ENCODE measurements around the gene KCTD1.

GRCh38 chr18:26574958-26575864 lies 26.9 kb upstream of the KCTD1 start:
- no peak for TF ChIP-seq FOXA1 (IDR thresholded peaks at IDR 0.05)
- TF ChIP-seq TARDBP (IDR thresholded peaks at IDR 0.05), result no peak
- no peak for TF ChIP-seq BHLHE40 (IDR thresholded peaks at IDR 0.05; ENCODE audit: borderline replicate concordance)
- no peak for TF ChIP-seq FOXK2 (IDR thresholded peaks at IDR 0.05)
- no peak for TF ChIP-seq ELF4 (IDR thresholded peaks at IDR 0.05)
- no peak for TF ChIP-seq PKNOX1 (IDR thresholded peaks at IDR 0.05)
- no peak for TF ChIP-seq CTBP1 (IDR thresholded peaks at IDR 0.05; ENCODE audit: borderline replicate concordance)
- no peak for TF ChIP-seq ZNF384 (IDR thresholded peaks at IDR 0.05)
- TF ChIP-seq FOXM1 (IDR thresholded peaks at IDR 0.05; ENCODE audit: borderline replicate concordance), result no peak
- TF ChIP-seq SUZ12 (IDR thresholded peaks at IDR 0.05), result no peak
- no peak for TF ChIP-seq LEF1 (IDR thresholded peaks at IDR 0.05; ENCODE audit: borderline replicate concordance)
- TF ChIP-seq ARNT (IDR thresholded peaks at IDR 0.05), result 0 out of 2 replicates have a peak, but pooled peaks have one; percentile 1
